HG03442 (cell line): ENCODE measurements around the gene CD47.

Experiments used
- ATAC-seq: cut with Tn5 transposase; IDR thresholded peaks from one replicate; pipeline ENCODE4 v1.9.1; 2021; ENCODE audit warnings: mild to moderate bottlenecking, moderate library complexity; ENCODE audit not compliant: unreplicated experiment

CD47 gene

GRCh38 chr3:108018552-108018951 lies 72.3 kb downstream of the CD47 start:
- no peak for ATAC-seq

- ATAC-seq: no peak
Observed at GRCh38 chr3:108017587-108017986, 73.2 kb downstream of the CD47 start.

DNA sequence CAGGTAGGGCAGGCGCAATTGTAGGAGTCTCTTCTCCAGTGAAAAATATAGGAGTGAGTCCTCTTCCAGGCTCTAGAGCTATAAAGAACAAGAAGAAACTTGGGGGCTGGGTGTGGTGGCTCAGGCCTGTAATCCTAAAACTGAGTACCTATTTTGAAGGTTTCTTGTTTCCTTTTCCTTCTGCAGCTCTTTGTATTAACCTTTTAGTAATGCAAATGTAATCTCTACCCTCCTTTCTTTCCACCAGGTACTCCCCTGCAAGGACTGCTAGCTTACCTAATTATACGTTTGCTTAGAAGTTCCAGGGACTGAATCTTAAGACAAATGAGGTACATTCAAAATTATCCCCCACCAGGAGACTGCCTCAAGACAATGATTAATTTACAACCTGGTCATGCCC lies 75.9 kb downstream of the CD47 start:
- ATAC-seq: no peak

DNA sequence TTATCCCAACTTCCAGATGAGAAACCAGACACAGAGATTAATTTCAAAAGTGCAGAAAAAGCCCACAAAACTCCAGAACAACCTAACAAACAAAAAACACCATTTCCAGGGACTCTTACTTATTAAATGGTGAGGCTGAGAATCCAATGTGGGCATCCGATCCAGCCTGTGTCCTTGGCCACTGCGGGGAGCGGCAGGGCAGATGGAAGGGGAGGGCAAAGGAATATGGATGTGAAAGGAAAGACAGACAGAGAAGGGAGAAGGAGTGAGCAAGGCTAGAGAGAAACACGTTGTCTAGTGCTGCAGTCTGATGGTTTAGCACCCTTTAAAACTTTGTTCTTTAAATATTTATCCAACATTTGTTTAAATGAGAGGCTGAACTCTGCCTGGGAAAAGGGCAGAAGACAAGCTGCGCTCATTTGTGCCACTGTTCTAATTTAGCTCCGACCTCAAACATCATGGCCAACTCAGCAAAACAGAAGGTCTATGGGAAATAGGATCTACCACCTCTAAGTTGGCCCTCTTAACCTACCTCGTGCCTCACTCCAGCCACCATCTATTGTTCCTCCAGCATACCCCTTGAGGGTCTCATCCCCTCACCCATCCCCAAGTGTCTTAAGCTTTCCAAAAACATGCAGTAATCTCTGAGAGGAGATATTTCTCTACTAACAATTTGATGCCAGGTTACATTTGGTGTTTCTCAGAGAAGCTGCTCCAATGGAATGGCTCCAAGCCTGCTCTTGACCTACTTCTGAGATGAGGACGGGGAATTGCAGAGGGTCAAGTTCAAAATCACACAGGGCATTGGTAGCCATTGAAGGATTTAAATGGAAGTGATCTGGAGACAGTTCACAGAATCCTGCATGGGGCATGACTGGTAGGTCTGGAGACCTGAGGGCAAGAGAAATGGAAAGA lies 77.4 kb downstream of the CD47 start:
- ATAC-seq: no peak

DNA sequence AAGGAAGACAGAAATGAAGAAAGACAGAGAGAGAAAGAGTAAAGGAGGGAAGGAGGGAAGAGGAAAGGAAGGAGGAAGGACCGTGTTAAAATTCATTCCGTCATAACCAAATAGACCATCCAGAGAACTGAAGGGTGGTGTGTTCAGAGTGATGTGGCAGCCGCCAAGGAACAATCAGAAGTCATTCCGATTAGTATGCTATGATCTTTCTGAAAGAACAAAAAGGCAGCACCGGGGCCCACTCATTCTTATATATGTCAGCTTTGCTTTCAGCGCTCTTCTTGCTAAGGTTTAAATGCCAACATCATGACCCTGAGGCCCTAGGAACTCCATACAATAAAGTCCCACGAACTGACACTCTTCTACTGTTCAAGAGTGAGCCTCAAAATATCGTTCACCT lies 78.5 kb downstream of the CD47 start:
- no peak for ATAC-seq

GRCh38 chr3:108011616-108012015 lies 79.2 kb downstream of the CD47 start:
- ATAC-seq: no peak

DNA sequence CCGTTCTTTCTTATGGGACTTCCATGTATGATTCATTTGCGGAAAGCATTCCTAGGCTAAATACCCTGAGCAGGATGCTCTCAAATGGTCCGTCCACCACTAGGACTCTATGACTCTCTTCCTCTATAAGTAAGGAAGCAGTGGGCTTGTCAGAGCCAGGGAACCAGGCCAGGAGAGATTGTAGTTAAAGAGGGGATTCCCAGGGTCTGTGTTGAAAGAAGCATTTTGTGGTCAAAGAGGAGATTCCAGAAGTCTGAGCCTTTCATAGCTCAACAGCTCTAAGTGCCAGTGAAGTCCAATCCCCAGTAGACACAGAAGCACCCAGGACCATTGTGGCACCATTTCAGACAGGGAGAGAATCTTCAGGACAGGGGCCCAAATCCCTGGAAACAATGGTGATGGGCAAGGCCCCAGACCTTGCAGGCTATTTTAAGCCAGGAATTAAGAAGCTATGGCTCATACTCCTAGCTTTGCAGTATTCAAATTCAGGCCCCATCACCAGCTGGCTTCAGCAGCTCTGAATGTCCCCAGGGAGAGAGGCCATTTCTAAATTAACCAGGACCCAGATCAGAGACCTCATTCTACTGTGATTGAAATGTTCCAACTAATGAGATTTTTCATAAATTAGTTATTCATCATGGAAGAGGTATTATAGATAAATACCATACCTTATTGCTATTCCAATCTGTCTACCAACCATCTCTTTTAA lies 81.7 kb downstream of the CD47 start:
- ATAC-seq: peak; percentile 64

GRCh38 chr3:108008106-108008505 lies 82.7 kb downstream of the CD47 start:
- no peak for ATAC-seq

DNA sequence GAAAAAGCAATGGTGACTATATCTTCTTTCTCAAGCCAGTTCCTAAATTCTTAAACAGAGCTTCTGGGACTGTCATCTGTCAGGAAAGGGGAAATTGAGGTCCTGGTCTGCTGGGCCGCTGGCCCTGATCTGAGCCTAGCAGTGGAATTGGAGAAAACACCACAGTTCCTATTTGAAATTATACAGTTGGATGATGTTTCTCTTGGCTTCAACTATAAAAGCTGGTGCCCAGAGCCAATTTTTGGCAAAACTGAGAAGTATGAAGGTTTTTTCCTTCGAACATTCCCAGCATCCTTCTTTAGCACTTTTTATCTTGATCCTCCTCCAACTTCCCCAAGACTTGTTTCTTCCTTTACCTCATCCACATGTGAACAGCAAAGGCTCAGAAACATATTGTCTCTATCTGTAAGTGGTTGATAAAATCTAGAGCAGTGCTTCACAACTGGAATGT lies 83.9 kb downstream of the CD47 start:
- no peak for ATAC-seq

- ATAC-seq: no peak
Observed at GRCh38 chr3:108006077-108006771, 84.6 kb downstream of the CD47 start.

GRCh38 chr3:108004647-108005046 lies 86.2 kb downstream of the CD47 start:
- ATAC-seq: no peak

- ATAC-seq: no peak
Observed at GRCh38 chr3:108001457-108001856, 89.4 kb downstream of the CD47 start.

DNA sequence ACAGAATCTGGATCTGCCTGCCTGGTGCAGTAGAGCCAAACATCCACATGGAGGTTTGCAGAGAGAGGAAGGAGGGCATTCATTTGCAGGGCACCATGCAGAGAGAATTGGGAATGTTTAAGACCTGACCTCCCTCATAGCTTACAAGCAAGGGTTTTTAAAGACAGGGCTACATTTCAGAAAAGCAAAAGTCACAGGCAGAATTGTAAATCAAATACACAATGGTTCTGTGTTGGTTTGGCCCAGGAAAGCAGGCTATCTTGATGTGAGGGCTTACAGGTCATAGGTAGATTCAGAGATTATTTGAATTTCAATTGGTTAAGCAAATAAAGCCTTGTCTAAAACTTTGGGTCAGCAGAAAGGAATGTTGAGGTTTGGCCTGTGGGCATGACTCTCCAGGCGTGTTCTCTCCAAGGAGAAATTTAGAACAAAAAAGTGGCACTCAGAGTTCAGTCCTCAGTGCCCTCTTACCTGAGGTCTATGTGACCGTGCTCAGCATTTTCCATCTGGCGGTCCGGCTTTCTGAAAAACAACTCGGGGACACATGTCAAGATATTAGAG lies 91.5 kb downstream of the CD47 start:
- no peak for ATAC-seq

GRCh38 chr3:107997671-107998070 lies 93.2 kb downstream of the CD47 start:
- ATAC-seq: no peak

DNA sequence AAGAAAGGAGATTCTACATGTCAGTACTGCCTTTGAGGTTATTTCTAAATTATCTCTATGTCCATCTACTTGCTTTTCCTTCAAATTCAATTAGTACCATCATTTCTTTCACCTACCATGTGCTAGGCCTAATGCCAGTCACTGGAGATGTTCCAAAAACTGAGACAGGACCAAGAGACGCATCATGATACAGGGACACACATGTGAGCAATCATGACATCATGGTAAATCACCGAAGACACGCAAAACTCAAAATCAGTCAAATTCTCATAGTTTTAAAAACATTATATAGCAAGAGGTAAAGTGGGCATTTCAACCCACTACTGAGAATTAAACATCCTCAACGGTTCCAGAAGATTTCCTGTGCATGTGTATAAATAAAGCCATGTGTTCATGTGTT lies 95.0 kb downstream of the CD47 start:
- no peak for ATAC-seq

GRCh38 chr3:107994956-107995715 lies 95.7 kb downstream of the CD47 start:
- no peak for ATAC-seq

- ATAC-seq: no peak
Observed at GRCh38 chr3:107994181-107994580, 96.7 kb downstream of the CD47 start.

- no peak for ATAC-seq
Observed at GRCh38 chr3:107993771-107994170, 97.1 kb downstream of the CD47 start.
